IMR-90 (cell line): ENCODE data around the gene ZNF506. TPM values are rescaled to one million over a fixed set of nuclear protein-coding genes. Genes with fewer than 3 reads are reported as not detected.

ENCODE experiments used
- ATAC-seq: fragments of 200-7000 bp; cut with Tn5 transposase; 2 replicates; pipeline ENCODE4 v1.9.1; 2020; ENCODE audit warnings: low read depth, mild to moderate bottlenecking, moderate library complexity
- BruUV-seq: library from RNA; stranded (reverse); fragments of 400-500 nt; replicated peaks from 2 replicates; lab custom pipeline; 2021; lab: Mats Ljungman, UMichigan
- CTCF ChIA-PET: fragments of 300-600 bp; formaldehyde crosslinking; extraction: SDS; loops from one replicate; lab custom pipeline; 2021; ENCODE audit warnings: antibody characterized with exemption; lab: Yijun Ruan, JAX
- POLR2A ChIA-PET: fragments of 300-600 bp; sonication (Branson Sonifier 250); formaldehyde crosslinking; loops from one replicate; lab custom pipeline; 2022; ENCODE audit warnings: antibody characterized with exemption; ENCODE audit not compliant: unreplicated experiment; lab: Charles Lee
- DNase-seq: peaks from one replicate; pipeline ENCODE4 v3.0.0; 2013
- H2AFZ ChIP-seq: replicated peaks from 2 replicates; pipeline ENCODE3; 2013; ENCODE audit warnings: low read length, mild to moderate bottlenecking; ENCODE audit not compliant: poor library complexity
- H2AK5ac ChIP-seq: 2 replicates; pipeline ENCODE4 v1.6.1; 2013; ENCODE audit warnings: low read depth, low read length, inconsistent platforms
- H2AK9ac ChIP-seq: replicated peaks from 2 replicates; pipeline ENCODE3; 2013; ENCODE audit warnings: mild to moderate bottlenecking, low read depth, low read length, moderate library complexity; ENCODE audit not compliant: poor library complexity
- H2BK120ac ChIP-seq: 2 replicates; pipeline ENCODE4 v1.6.1; 2013; ENCODE audit warnings: low read depth, low read length, inconsistent platforms
- H2BK15ac ChIP-seq: 3 replicates; pipeline ENCODE4 v1.6.1; 2013; ENCODE audit warnings: low read depth, low read length, inconsistent platforms
- H2BK20ac ChIP-seq: 2 replicates; pipeline ENCODE4 v1.6.1; 2013; ENCODE audit warnings: low read depth, mild to moderate bottlenecking, inconsistent platforms, low read length, moderate library complexity
- H2BK5ac ChIP-seq: 2 replicates; pipeline ENCODE4 v1.6.1; 2013; ENCODE audit warnings: mild to moderate bottlenecking, low read depth, low read length, inconsistent platforms; ENCODE audit not compliant: poor library complexity, severe bottlenecking
- H3K14ac ChIP-seq: replicated peaks from 2 replicates; pipeline ENCODE4 v1.6.1; 2013; ENCODE audit warnings: low read depth, low read length, inconsistent platforms
- H3K18ac ChIP-seq: 2 replicates; pipeline ENCODE4 v1.6.1; 2013; ENCODE audit warnings: low read depth, low read length, control low read depth
- H3K23ac ChIP-seq: 2 replicates; pipeline ENCODE4 v1.6.1; 2013; ENCODE audit warnings: low read depth, low read length, inconsistent platforms
- H3K27ac ChIP-seq: 2 replicates; pipeline ENCODE4 v1.5.1; 2013; ENCODE audit warnings: mild to moderate bottlenecking, control low read depth, low read length; ENCODE audit not compliant: insufficient read depth
- H3K27me3 ChIP-seq: 2 replicates; pipeline ENCODE4 v1.6.1; 2013; ENCODE audit warnings: low read length; ENCODE audit not compliant: control insufficient read depth, insufficient read depth
- H3K36me3 ChIP-seq: 2 replicates; pipeline ENCODE4 v1.6.1; 2013; ENCODE audit warnings: low read length, mixed read lengths; ENCODE audit not compliant: control insufficient read depth, insufficient read depth
- H3K4ac ChIP-seq: 2 replicates; pipeline ENCODE4 v1.6.1; 2013; ENCODE audit warnings: low read depth, low read length, inconsistent platforms
- H3K4me1 ChIP-seq: 2 replicates; pipeline ENCODE4 v1.6.1; 2013; ENCODE audit warnings: low read length, mixed read lengths; ENCODE audit not compliant: control insufficient read depth, insufficient read depth
- H3K4me2 ChIP-seq: 2 replicates; pipeline ENCODE4 v1.6.1; 2013; ENCODE audit warnings: low read depth, mild to moderate bottlenecking, control low read depth, low read length, moderate library complexity
- H3K4me3 ChIP-seq: 2 replicates; pipeline ENCODE4 v1.5.1; 2013; ENCODE audit warnings: low read depth, mild to moderate bottlenecking, control low read depth, low read length, moderate library complexity; ENCODE audit not compliant: insufficient read depth
- H3K56ac ChIP-seq: 2 replicates; pipeline ENCODE4 v1.6.1; 2013; ENCODE audit warnings: low read length, inconsistent platforms; ENCODE audit not compliant: insufficient read depth; ENCODE audit errors: extremely low read depth
- H3K79me1 ChIP-seq, 2 experiments: 2 replicates each; pipeline ENCODE4 v1.6.1; 2013; ENCODE audit warnings: low read length in 2 of 2, inconsistent platforms in 1 of 2, low read depth in 1 of 2
- H3K9ac ChIP-seq: 2 replicates; pipeline ENCODE4 v1.6.1; 2013; ENCODE audit warnings: low read depth, low read length, control low read depth
- H3K9me1 ChIP-seq: 2 replicates; pipeline ENCODE4 v1.6.1; 2013; ENCODE audit warnings: low read length, inconsistent platforms; ENCODE audit not compliant: insufficient read depth
- H3K9me3 ChIP-seq: 2 replicates; pipeline ENCODE4 v1.6.1; 2013; ENCODE audit warnings: low read length; ENCODE audit not compliant: control insufficient read depth, insufficient read depth
- H4K20me1 ChIP-seq: 2 replicates; pipeline ENCODE4 v1.6.1; 2013; ENCODE audit warnings: low read length, inconsistent platforms; ENCODE audit not compliant: insufficient read depth
- H4K5ac ChIP-seq: 2 replicates; pipeline ENCODE4 v1.6.1; 2013; ENCODE audit warnings: mild to moderate bottlenecking, low read depth, low read length, control low read depth
- H4K8ac ChIP-seq, 2 experiments: 2 replicates each; pipeline ENCODE4 v1.6.1; 2013; ENCODE audit warnings: low read depth in 2 of 2, low read length in 2 of 2, control low read depth in 1 of 2, inconsistent platforms in 1 of 2
- H4K91ac ChIP-seq: 2 replicates; pipeline ENCODE4 v1.6.1; 2013; ENCODE audit warnings: low read depth, low read length, inconsistent platforms; ENCODE audit not compliant: insufficient read depth
- BHLHE40 ChIP-seq: fragments of 150-350 bp; IDR thresholded peaks from 2 replicates; pipeline ENCODE4 v1.6.1; 2016; ENCODE audit warnings: mild to moderate bottlenecking, low read depth, low read length
- CEBPB ChIP-seq: IDR thresholded peaks from 2 replicates; pipeline ENCODE4 v1.6.1; 2012; ENCODE audit warnings: low read depth, low read length, improper control_type of control experiment
- MAFK ChIP-seq: IDR thresholded peaks from 2 replicates; pipeline ENCODE4 v1.6.1; 2012; ENCODE audit warnings: low read depth, low read length, improper control_type of control experiment
- MAZ ChIP-seq: IDR thresholded peaks from 2 replicates; pipeline ENCODE4 v1.6.1; 2012; ENCODE audit warnings: low read depth, mild to moderate bottlenecking, low read length, improper control_type of control experiment, moderate library complexity, borderline replicate concordance
- RCOR1 ChIP-seq: IDR thresholded peaks from 2 replicates; pipeline ENCODE4 v1.6.1; 2012; ENCODE audit warnings: mild to moderate bottlenecking, low read length, improper control_type of control experiment; ENCODE audit not compliant: insufficient replicate concordance
- RFX5 ChIP-seq: IDR thresholded peaks from 2 replicates; pipeline ENCODE4 v1.8.0; 2012; ENCODE audit warnings: low read depth, mild to moderate bottlenecking, low read length, moderate library complexity
- SMC3 ChIP-seq: fragments of 150-350 bp; IDR thresholded peaks from 2 replicates; pipeline ENCODE4 v1.6.1; 2016; ENCODE audit warnings: low read depth, mild to moderate bottlenecking, antibody characterized with exemption, low read length, moderate library complexity
- whole genome bisulfite sequencing, 2 experiments: methylation state at CpG; one replicate each; pipeline versions ENCODE4 v1.1.5 to v1.1.7; 2013; ENCODE audit warnings: missing lambda C conversion rate in 2 of 2; ENCODE audit not compliant: insufficient read length in 1 of 2; ENCODE audit errors: extremely low coverage in 2 of 2; 5-methylcytosine and 5-hydroxymethylcytosine counted together
- dilution Hi-C: fragments of 300-500 bp; cut with HindIII; formaldehyde crosslinking; loops from one replicate; pipeline ENCODE4 v1.14.3; 2018; ENCODE audit warnings: low sequenced_read_pairs; ENCODE audit not compliant: unreplicated experiment
- in situ Hi-C: fragments of 300-500 bp; cut with MboI; formaldehyde crosslinking; loops from 3 replicates; pipeline ENCODE4 v1.14.3; 2019; ENCODE audit warnings: low sequenced_read_pairs, inconsistent platforms, mixed read lengths
- intact Hi-C: fragments of 100-400 bp; cut with micrococcal nuclease; formaldehyde crosslinking; loops from 2 replicates; pipeline ENCODE4 v1.10.0; 2022
- polyA plus RNA-seq, 3 experiments: library from polyadenylated mRNA; depleted of rRNA; stranded (reverse); fragments of >200 nt; gene quantifications; 2 replicates each; pipeline ENCODE4 v1.2.3, GENCODE V29; 2012; ENCODE audit warnings: low replicate concordance in 1 of 3
- total RNA-seq: library from RNA; depleted of rRNA; stranded (reverse); fragments of >200 nt; gene quantifications from 2 replicates; pipeline ENCODE4 v1.2.3, GENCODE V29; 2012

Gene ZNF506
- total and polyA plus RNA-seq, 2 of the 4 experiments (the other 2 are of a cell fraction) = 2.4 to 6.1 TPM

- no peak overlapping the region for H2BK20ac ChIP-seq
- DNase-seq = no peak
- CTCF ChIA-PET = no interaction called here
These were observed 75.0 kb downstream of the ZNF506 start for GRCh38 chr19:19746286-19747213.

More at GRCh38 chr19:19746286-19747213, 75.0 kb downstream of the ZNF506 start:
- Histone ChIP-seq H3K14ac (no peak overlapping the region), H2AK9ac (no peak overlapping the region), H3K27me3 (no peaks in the 10 kb centered on the region), H3K4ac (no peak overlapping the region), H3K9ac (no peak overlapping the region), H4K91ac (no peak overlapping the region), H2BK120ac (no peak overlapping the region), H4K20me1 (no peaks in the 10 kb centered on the region), H2BK5ac (no peak overlapping the region), H3K56ac (no peak overlapping the region), H4K8ac (no peak overlapping the region), H3K27ac (no peak overlapping the region), H2AK5ac (no peak overlapping the region), H3K4me3 (no peak overlapping the region), H3K4me1 (no peaks in the 10 kb centered on the region), H3K18ac (no peak overlapping the region), H3K9me3 (peaks cover 52% of the 10 kb centered on the region), H3K36me3 (no peaks in the 10 kb centered on the region), H3K79me1 (no peaks in the 10 kb centered on the region), H2AFZ (no peak overlapping the region), H3K9me1 (no peaks in the 10 kb centered on the region), H2BK15ac (no peak overlapping the region), H3K4me2 (no peak overlapping the region), H4K5ac (no peak overlapping the region), H3K23ac (no peak overlapping the region)
- POLR2A ChIA-PET = no interaction called here
- in situ Hi-C loops = no loop called here
- BruUV-seq = no TSS peak
- intact Hi-C loops = no loop called here
- TF ChIP-seq MAZ (no peak), BHLHE40 (no peak), CEBPB (no peak), RFX5 (no peak), SMC3 (no peak), RCOR1 (no peak), MAFK (no peak)
- ATAC-seq = no peak
- 50% methylated on average over 2 of the region's 15 CpGs; no CpG with 5 or more reads in 1 of the 2 experiments for WGBS, 2 experiments
- dilution Hi-C loops = no loop called here
